ENCODE data around the gene UGT2B7. TPM values are rescaled to one million over a fixed set of nuclear protein-coding genes. Genes with fewer than 3 reads are reported as not detected.
"Not testable (repeated sequence)": the region's sequence is repeated elsewhere in the genome, so short reads cannot be mapped to it uniquely, and the experiment has no call there.

Gene UGT2B7
- total RNA-seq, 2 experiments from 2014 or later: not detected

GRCh38 chr4:69096810-69097209 lies 536 bp downstream of the UGT2B7 start:
- POLR2A ChIA-PET: no interaction called here
- H3K36me3 Mint-ChIP-seq (ENCODE audit: low read depth): no peaks in the 10 kb centered on the region
- H3K27me3 Mint-ChIP-seq: no peaks in the 10 kb centered on the region
- CTCF ChIA-PET: no interaction called here
- DNase-seq: no peak
- H3K27ac Mint-ChIP-seq: no peak overlapping the region
- no peak overlapping the region for H3K4me3 Mint-ChIP-seq
- no peaks in the 10 kb centered on the region for H3K9me3 Mint-ChIP-seq
- H3K4me1 Mint-ChIP-seq: no peaks in the 10 kb centered on the region

- Mint-ChIP-seq H3K4me3 (no peak overlapping the region), H3K4me1 (no peaks in the 10 kb centered on the region), H3K27me3 (no peaks in the 10 kb centered on the region), H3K36me3 (ENCODE audit: low read depth) (no peaks in the 10 kb centered on the region), H3K9me3 (no peaks in the 10 kb centered on the region), H3K27ac (no peak overlapping the region)
- CTCF ChIA-PET: no interaction called here
- POLR2A ChIA-PET: no interaction called here
- DNase-seq: no peak
Measured at GRCh38 chr4:69098470-69098869, 2.2 kb downstream of the UGT2B7 start.

- Mint-ChIP-seq H3K27me3 (no peaks in the 10 kb centered on the region), H3K36me3 (ENCODE audit: low read depth) (no peaks in the 10 kb centered on the region), H3K27ac (no peak overlapping the region), H3K4me1 (no peaks in the 10 kb centered on the region), H3K4me3 (no peak overlapping the region), H3K9me3 (no peaks in the 10 kb centered on the region)
- no peak for DNase-seq
- POLR2A ChIA-PET: no interaction called here
- CTCF ChIA-PET: no interaction called here
Measured at GRCh38 chr4:69099910-69100309, 3.6 kb downstream of the UGT2B7 start.

DNA sequence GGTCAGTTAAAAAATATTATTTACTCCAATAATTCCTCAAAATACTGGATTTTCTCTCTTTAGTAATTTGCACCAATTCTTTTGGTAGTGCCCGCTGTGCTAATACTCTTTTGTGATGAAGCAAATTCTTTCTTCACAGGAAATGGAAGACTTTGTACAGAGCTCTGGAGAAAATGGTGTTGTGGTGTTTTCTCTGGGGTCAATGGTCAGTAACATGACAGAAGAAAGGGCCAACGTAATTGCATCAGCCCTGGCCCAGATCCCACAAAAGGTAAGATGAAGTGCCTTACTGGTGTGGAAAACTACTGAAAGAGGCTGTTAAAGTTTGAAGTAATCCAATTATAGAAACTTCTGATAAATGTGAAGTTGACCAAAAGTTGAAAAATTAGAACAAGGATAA lies 6.4 kb downstream of the UGT2B7 start:
- DNase-seq; H3K36me3 Mint-ChIP-seq (ENCODE audit: low read depth); POLR2A ChIA-PET; H3K27me3 Mint-ChIP-seq; H3K4me3 Mint-ChIP-seq; H3K9me3 Mint-ChIP-seq; CTCF ChIA-PET; H3K27ac Mint-ChIP-seq; H3K4me1 Mint-ChIP-seq: not testable (repeated sequence)

DNA sequence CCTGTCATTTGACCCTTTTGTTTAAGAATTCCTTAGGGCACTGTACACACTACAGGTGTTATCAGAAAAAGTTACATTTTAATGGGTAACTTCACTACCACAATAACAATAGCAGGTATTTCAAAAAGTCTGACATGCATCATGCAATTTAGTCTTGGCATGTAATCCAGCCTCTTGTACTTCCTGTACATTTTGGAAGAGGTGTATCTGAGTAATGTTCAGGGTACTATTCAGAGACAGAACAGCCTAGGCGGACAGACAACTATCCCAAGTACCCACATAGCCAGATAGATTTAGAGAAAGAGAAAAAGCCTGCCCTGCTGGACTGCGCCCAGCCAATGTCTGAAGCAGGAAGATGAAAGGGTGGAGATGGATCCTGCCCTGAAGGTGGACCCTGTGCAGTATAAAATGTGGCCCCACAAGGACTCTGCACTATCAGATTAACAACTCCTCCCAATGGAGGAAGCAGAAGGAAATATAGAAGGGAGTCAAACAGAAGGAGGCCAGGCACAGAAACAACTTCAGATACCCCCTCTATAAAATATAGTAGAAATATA lies 8.5 kb downstream of the UGT2B7 start:
- Mint-ChIP-seq H3K27me3 (no peaks in the 10 kb centered on the region), H3K4me1 (no peaks in the 10 kb centered on the region), H3K4me3 (no peak overlapping the region), H3K27ac (no peak overlapping the region), H3K9me3 (no peaks in the 10 kb centered on the region), H3K36me3 (ENCODE audit: low read depth) (no peaks in the 10 kb centered on the region)
- POLR2A ChIA-PET: no interaction called here
- CTCF ChIA-PET: no interaction called here
- no peak for DNase-seq

GRCh38 chr4:69115151-69115850 lies 19.0 kb downstream of the UGT2B7 start:
- CTCF ChIA-PET; H3K27ac Mint-ChIP-seq; H3K9me3 Mint-ChIP-seq; H3K4me3 Mint-ChIP-seq; POLR2A ChIA-PET; H3K36me3 Mint-ChIP-seq (ENCODE audit: low read depth); H3K27me3 Mint-ChIP-seq; DNase-seq; H3K4me1 Mint-ChIP-seq: not testable (repeated sequence)

- Mint-ChIP-seq H3K4me1 (no peaks in the 10 kb centered on the region), H3K36me3 (ENCODE audit: low read depth) (no peaks in the 10 kb centered on the region), H3K27me3 (no peaks in the 10 kb centered on the region), H3K4me3 (no peak overlapping the region), H3K9me3 (no peaks in the 10 kb centered on the region), H3K27ac (no peak overlapping the region)
- CTCF ChIA-PET: no interaction called here
- POLR2A ChIA-PET: no interaction called here
- DNase-seq: no peak
Measured at GRCh38 chr4:69115851-69116213, 19.6 kb downstream of the UGT2B7 start.

DNA sequence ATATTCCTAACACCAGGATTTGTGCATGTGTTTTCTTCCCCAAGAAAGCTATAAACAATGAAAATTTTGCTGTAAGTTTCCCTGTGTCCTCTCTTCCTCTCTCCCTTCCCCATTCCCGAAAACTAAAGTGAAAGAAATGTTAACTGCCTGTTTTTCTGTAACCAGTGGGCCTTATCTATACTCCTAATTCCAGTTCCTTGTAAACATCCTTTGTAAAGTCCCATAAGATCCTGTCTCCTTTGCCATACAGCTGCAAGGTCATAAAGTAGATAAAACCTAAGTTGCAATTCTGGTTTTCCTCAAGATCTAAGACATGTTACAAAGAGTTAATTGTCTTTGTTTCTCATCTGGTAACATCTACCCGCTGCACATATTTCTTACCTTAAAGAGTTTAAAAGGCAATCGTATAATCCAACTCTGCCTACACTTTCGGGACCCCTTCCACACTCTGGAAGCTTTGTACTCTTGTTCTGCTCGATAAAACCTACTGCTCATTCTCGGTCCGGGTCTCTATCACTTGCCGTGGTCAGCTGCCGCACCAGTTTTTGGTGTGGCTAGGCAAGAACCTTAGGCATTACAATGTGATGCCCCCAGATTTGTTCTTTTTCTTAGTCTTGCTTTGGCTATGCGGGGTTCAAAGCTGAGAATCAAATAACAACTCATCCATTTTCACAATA lies 20.5 kb downstream of the UGT2B7 start:
- DNase-seq: no peak
- Mint-ChIP-seq H3K4me1 (no peaks in the 10 kb centered on the region), H3K9me3 (no peaks in the 10 kb centered on the region), H3K4me3 (no peak overlapping the region), H3K27me3 (no peaks in the 10 kb centered on the region), H3K36me3 (ENCODE audit: low read depth) (no peaks in the 10 kb centered on the region), H3K27ac (no peak overlapping the region)
- POLR2A ChIA-PET: no interaction called here
- CTCF ChIA-PET: no interaction called here

DNA sequence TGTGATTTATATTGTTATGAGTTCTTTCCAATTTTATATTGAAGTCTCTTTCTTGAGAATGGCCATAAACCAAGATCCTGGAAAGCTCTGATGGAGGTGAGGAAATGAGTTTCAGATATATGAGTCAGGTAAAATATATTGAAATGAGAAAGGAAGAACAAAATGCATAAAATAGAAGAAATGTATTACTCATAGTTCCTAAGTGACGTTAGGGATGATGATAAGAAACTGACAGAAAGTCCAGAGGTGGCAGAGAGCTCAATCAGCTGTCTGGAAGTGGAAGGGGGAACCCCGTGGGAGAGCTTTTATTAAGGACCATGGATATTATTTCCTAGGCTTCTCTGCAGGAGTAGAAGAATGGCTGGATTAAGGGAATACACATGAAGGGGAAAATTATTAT lies 24.6 kb downstream of the UGT2B7 start:
- Mint-ChIP-seq H3K27ac (no peak overlapping the region), H3K4me1 (no peaks in the 10 kb centered on the region), H3K27me3 (no peaks in the 10 kb centered on the region), H3K9me3 (no peaks in the 10 kb centered on the region), H3K36me3 (ENCODE audit: low read depth) (no peaks in the 10 kb centered on the region), H3K4me3 (no peak overlapping the region)
- CTCF ChIA-PET: no interaction called here
- POLR2A ChIA-PET: no interaction called here
- DNase-seq: no peak

DNA sequence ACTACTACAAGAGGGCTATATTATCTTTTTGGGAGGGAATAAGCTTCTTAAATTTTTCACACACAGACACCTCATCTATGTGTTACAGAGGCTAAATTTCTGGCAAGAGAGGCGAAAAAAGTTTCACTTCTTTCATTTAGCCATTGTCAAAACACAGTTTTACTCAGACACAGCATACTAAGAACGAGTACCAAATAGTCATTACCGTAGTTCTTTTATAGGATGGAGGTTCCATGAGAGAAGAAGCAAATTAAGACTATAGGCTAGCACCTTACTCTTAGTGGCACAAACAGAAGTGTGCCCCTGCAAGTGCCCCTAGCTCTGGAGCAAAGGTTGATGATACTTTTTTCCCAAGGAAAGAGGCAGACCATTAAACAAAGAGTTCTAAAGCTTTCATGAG lies 26.2 kb downstream of the UGT2B7 start:
- Mint-ChIP-seq H3K36me3 (ENCODE audit: low read depth) (no peaks in the 10 kb centered on the region), H3K4me1 (no peaks in the 10 kb centered on the region), H3K9me3 (no peaks in the 10 kb centered on the region), H3K4me3 (no peak overlapping the region), H3K27ac (no peak overlapping the region), H3K27me3 (no peaks in the 10 kb centered on the region)
- ChIA-PET CTCF (no interaction called here), POLR2A (no interaction called here)
- no peak for DNase-seq

- no peak overlapping the region for H3K4me3 Mint-ChIP-seq
- no peak overlapping the region for H3K27ac Mint-ChIP-seq
- no peaks in the 10 kb centered on the region for H3K9me3 Mint-ChIP-seq
- ChIA-PET CTCF (no interaction called here), POLR2A (no interaction called here)
- H3K36me3 Mint-ChIP-seq (ENCODE audit: low read depth): no peaks in the 10 kb centered on the region
- DNase-seq: no peak
- H3K27me3 Mint-ChIP-seq: no peaks in the 10 kb centered on the region
- H3K4me1 Mint-ChIP-seq: no peaks in the 10 kb centered on the region
Measured at GRCh38 chr4:69124941-69125340, 28.7 kb downstream of the UGT2B7 start.

DNA sequence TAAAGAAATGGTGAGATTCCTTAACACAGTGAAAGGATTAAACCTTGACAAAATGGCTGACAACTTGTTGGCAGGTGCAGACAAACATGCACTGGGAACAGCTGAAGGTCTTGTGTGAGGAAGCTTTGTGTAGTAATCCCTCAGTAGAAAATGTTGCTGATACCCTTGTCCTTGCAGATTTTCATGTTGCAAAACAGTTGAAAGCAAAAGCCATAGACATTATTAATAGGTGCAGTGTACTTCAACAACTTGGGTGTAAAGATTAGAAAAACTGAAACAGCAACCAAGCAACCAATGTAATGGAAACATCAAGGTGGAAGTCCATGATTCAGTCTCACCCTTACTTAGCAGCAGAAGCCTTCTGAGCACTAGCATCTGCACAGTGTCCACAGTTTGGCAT lies 29.8 kb downstream of the UGT2B7 start:
- ChIA-PET CTCF (no interaction called here), POLR2A (no interaction called here)
- DNase-seq: no peak
- H3K4me3 Mint-ChIP-seq: no peak overlapping the region
- no peaks in the 10 kb centered on the region for H3K4me1 Mint-ChIP-seq
- H3K27ac Mint-ChIP-seq: no peak overlapping the region
- H3K36me3 Mint-ChIP-seq (ENCODE audit: low read depth): no peaks in the 10 kb centered on the region
- no peaks in the 10 kb centered on the region for H3K27me3 Mint-ChIP-seq
- no peaks in the 10 kb centered on the region for H3K9me3 Mint-ChIP-seq

DNA sequence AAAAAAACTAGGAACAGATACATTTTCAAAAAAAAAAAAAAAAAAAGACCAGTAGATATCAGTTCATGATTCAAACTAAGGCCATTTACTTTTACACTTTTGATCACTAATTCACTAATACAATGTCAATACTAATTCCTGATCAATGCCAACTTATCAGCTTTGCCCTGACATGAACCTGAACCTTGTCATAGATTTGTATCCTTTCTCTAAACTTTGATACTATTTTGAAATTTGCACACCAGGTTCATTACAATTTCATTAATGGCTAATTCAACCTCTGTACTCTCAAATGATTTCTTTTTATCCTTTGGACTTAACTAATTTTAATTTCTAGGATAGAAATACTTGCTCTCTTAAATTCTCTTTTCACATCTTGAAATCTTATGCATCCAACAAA lies 37.7 kb downstream of the UGT2B7 start:
- no peaks in the 10 kb centered on the region for H3K9me3 Mint-ChIP-seq
- no peak overlapping the region for H3K27ac Mint-ChIP-seq
- no peak overlapping the region for H3K4me3 Mint-ChIP-seq
- no peaks in the 10 kb centered on the region for H3K36me3 Mint-ChIP-seq (ENCODE audit: low read depth)
- no peaks in the 10 kb centered on the region for H3K27me3 Mint-ChIP-seq
- POLR2A ChIA-PET: no interaction called here
- no peak for DNase-seq
- CTCF ChIA-PET: no interaction called here
- no peaks in the 10 kb centered on the region for H3K4me1 Mint-ChIP-seq

- H3K36me3 Mint-ChIP-seq (ENCODE audit: low read depth): no peaks in the 10 kb centered on the region
- POLR2A ChIA-PET: no interaction called here
- H3K9me3 Mint-ChIP-seq: no peaks in the 10 kb centered on the region
- no peak overlapping the region for H3K4me3 Mint-ChIP-seq
- CTCF ChIA-PET: no interaction called here
- H3K4me1 Mint-ChIP-seq: no peaks in the 10 kb centered on the region
- no peak for DNase-seq
- H3K27me3 Mint-ChIP-seq: no peaks in the 10 kb centered on the region
- H3K27ac Mint-ChIP-seq: no peak overlapping the region
Measured at GRCh38 chr4:69134471-69134870, 38.2 kb downstream of the UGT2B7 start.
